ENCODE data around the gene FAM169A. TPM values are rescaled to one million over a fixed set of nuclear protein-coding genes. Genes with fewer than 3 reads are reported as not detected.

FAM169A gene
- total RNA-seq, 2 experiments from 2014 or later, result 8.3 to 9.2 TPM

DNA sequence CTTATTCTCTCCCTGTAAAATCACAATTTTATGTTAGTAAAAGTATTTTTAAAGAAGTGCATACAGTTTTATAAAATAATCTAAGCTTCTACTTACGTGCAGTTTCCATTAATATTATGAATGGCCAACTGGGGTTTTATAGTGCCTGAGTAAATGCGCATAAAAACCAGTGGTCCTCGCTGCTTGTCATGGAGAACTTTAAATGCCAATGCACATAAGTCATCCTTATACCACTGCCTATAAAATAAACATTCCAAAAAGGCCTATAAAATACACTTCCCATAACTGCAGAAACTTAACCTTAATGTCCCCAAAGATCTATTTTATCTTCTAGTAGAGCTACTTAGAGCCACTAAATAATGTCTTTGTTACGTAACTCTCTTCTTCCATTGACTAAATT, 127.8 kb downstream of the FAM169A start:
- ChIA-PET CTCF (no interaction called here), POLR2A (no interaction called here)

DNA sequence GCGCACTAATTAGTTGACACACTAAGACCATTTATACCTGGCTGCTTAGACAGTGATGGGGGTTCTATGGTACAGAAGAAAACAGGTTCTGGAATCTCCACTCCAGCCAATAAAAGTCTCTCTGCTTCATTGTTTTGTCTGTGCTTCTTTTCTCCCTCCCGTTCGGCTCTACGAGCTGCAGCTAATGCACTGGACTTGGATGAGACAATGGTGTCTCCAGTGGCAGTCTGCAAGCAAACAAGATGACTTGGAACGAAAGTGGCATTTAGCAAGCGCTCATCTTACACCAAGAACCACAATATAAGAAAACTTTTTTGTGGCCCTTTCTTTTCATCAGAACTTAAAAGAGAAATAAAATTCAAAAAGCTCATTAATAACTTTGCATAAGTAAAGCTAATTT, 129.4 kb downstream of the FAM169A start:
- POLR2A ChIA-PET, result no interaction called here
- CTCF ChIA-PET, result no interaction called here

Other genes starting within 250 kb of the FAM169A start
- under 1 TPM; 0.46 to 0.75 TPM for gene ENC1, start 225.7 kb downstream of the FAM169A start, total RNA-seq
- gene HEXB, start 181.2 kb downstream of the FAM169A start, total RNA-seq, result 10 to 100 TPM; 60.6 to 65.0 TPM
- gene GFM2, start 99.3 kb downstream of the FAM169A start, total RNA-seq, result 10 to 100 TPM; 31.7 to 37.0 TPM
- 100 to 1,000 TPM; 155 to 156 TPM for gene NSA2, start 99.1 kb downstream of the FAM169A start, total RNA-seq
- under 1 TPM; 0.59 to 0.67 TPM for gene GCNT4, start 186.2 kb upstream of the FAM169A start, total RNA-seq